HG03439 (cell line): ENCODE data around the gene KCNAB3.

Experiments
- ATAC-seq: cut with Tn5 transposase; IDR thresholded peaks from one replicate; pipeline ENCODE4 v1.9.1; 2021; ENCODE audit warnings: mild to moderate bottlenecking, moderate library complexity; ENCODE audit not compliant: unreplicated experiment

Gene KCNAB3

DNA sequence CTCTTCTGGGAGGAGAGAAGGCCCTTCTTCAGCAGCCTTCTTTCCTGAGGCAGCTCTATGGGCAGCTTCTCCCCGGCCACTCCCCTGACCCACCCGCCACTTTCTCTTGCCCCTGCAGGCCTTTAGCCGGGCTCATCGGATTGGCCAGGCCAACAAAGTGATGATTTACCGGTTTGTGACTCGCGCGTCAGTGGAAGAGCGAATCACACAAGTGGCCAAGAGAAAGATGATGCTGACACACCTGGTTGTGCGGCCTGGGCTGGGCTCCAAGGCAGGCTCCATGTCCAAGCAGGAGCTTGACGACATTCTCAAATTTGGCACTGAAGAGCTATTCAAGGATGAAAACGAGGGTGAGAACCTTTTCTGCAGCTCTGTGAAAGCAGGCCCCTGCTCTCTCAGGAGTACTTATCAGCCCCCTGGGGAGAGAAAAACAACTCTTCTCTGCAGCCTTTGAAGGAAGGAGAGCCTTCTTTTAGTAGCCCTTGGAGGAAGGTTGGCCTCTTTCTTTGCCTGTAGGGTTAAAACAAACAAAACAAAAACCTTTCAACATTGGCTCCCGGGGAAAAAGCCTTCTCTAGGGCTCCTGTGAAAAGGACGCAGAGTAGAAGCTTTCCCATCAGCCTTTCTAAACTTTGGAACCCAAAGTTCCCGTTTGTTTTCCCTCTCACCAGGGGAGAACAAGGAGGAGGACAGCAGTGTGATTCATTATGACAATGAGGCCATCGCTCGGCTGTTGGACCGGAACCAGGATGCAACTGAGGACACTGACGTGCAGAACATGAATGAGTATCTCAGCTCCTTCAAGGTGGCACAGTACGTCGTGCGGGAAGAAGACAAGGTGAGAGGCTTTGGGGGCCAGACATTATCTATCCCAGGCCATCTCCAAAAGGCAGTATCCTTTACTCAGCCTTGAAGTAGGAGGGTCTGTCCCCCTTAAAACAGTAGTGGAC, 26.2 kb downstream of the KCNAB3 start:
- ATAC-seq, result no peak

DNA sequence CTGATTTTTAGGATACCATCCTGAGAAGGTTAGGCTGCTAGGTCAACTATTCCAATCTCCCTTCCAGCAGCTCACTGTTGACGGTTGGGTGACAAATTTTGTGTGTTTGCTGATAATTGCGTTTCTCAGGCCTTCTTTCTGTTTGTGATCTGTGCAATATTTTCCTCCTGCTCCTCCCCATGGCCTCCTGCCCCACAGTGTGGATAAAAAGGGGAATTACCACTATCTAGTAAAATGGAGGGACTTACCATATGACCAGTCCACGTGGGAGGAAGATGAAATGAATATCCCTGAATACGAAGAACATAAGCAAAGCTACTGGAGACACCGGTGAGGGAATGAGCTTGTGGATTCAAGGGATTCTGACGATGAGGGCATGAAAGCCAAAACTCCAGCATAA, 31.9 kb downstream of the KCNAB3 start:
- ATAC-seq, result no peak

DNA sequence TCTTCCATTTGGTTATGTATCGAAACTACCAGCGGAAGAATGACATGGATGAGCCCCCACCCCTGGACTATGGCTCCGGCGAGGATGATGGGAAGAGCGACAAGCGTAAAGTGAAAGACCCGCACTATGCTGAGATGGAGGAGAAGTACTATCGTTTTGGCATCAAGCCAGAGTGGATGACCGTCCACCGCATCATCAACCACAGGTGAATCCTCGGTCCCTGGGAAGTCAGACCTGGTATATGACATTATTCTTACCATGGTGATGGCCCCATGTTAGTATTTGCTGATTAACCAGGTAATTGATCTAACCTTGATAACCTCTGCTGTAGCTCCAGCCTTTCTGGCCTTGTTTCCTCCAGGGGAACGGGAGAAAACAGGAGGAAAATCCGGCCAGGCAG, 32.6 kb downstream of the KCNAB3 start:
- ATAC-seq, result no peak

DNA sequence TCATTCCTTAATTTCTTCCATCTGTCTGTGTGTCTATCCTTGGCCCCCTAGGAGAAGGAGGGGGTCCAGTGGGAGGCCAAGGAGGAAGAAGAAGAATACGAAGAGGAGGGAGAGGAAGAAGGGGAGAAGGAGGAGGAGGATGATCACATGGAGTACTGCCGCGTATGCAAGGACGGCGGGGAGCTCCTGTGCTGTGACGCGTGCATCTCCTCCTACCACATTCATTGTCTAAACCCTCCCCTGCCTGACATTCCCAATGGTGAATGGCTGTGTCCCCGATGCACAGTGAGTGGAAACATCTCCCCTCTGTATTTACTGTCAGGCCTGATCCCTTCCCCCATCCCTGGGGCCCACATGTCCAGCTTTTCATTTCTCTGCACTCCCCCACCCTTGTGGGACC, 34.8 kb downstream of the KCNAB3 start:
- no peak for ATAC-seq

DNA sequence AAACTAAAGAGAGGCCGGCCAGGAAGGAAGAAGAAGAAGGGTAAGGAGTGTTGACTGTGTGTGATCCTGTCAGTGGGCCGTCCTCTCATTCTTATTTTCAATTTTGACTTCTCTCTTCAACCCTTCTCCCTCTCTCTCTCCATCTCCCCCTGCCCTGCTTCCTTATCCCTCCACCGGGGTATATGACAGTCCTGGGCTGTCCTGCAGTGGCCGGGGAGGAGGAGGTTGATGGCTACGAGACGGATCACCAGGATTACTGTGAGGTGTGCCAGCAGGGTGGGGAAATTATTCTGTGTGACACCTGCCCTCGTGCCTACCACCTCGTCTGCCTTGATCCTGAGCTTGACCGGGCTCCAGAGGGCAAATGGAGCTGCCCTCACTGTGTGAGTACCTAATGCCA, 35.4 kb downstream of the KCNAB3 start:
- ATAC-seq, result no peak

DNA sequence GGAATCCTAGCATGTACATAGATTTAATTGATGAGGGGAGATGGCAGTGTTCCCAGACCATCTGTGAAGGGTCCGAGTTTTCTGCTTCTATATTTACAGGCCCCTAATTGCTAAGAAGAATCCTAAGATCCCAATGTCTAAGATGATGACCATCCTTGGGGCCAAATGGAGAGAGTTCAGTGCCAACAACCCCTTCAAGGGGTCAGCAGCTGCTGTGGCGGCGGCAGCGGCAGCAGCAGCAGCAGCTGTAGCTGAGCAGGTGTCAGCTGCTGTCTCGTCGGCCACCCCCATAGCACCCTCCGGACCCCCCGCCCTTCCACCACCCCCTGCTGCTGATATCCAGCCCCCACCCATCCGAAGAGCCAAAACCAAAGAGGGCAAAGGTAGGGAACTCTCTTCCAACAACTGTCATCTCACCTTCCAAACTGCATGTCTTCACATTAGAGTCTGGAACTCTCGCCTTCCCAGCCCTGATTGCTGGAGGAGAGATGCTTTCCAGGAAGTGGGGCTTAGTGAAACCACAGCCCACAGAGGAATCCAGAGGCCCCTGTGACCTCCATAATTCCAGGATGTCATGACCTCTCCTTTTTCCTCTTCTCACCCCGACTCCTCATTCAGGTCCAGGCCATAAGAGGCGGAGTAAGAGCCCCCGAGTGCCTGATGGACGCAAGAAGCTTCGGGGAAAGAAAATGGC, 36.3 kb downstream of the KCNAB3 start:
- no peak for ATAC-seq

DNA sequence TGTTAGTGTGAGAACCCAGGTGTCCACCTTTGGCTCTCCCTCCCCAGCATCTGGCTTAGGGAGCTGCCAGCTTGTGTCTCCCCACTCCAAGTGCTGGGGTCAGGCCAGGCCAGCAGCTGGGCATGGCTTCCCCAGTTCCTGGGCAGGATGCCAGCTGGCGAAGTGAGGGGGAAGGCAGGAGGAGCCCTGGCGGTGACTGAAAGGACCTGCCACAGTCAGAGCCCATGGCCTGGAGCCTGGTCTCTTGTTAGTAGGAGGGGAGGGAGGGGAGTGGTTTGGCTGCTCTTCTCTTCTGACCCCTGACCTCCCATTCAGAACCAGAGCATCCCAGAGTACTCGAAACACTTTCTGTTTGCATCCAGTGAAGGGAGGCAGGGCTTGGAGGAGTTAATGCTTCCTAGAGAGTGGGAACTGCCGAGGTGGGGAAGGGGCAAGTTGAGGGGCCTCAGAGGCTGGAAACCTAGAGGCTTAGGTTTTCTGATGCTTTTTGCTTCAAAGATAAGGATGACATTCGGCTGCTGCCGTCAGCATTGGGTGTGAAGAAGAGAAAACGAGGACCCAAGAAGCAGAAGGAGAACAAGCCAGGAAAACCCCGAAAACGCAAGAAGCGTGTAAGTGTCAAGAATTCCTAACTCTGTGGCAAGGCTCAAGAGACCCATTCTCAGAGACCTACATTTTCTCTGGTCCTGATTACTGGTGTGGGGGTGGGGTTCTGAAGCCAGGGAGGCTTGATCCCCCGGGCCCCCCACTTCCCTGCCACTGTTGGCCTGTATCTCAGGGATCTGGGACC, 40.3 kb downstream of the KCNAB3 start:
- ATAC-seq, result no peak

DNA sequence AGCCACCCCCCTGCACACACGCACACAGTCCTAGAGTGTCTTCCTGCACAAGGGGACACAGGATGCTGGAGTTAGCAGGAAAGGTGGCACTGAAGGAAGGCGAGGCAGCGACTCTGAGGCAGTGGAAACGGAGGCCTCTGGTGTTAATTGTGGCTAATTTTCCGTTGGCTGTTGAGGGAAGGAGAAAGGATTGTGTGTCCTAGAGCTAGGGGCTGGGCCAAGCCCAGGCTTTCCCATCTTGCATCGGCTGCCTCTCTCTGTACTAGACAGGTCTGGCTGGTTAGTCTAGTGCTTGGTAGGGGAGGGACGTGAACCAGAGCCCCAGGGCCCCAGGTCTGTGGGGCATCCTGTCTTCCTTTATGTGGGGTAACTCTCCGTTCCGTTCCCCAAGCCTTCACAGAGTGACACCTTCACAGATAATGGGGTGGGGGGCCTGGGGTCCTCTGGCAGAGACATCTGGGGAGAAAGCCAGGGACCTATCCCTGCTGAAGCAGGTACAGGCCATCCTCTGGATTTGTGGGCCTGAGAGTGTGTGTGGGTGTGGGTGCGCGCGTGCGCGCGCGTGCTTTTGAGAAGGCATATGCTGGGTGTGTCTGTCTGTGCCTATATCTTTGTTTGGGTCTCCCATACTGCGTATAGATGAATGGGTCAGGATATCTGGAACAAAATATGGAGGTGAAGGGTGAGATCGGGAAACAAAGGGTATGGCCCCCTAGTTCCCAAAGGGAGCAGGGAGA, 41.3 kb downstream of the KCNAB3 start, which contains the start of gene CHD3:
CHD3 (plus strand) TSS at position 606 of the 737 bp plus-strand sequence. CDS start 212 bp downstream, outside the sequence.
- ATAC-seq, result no peak

DNA sequence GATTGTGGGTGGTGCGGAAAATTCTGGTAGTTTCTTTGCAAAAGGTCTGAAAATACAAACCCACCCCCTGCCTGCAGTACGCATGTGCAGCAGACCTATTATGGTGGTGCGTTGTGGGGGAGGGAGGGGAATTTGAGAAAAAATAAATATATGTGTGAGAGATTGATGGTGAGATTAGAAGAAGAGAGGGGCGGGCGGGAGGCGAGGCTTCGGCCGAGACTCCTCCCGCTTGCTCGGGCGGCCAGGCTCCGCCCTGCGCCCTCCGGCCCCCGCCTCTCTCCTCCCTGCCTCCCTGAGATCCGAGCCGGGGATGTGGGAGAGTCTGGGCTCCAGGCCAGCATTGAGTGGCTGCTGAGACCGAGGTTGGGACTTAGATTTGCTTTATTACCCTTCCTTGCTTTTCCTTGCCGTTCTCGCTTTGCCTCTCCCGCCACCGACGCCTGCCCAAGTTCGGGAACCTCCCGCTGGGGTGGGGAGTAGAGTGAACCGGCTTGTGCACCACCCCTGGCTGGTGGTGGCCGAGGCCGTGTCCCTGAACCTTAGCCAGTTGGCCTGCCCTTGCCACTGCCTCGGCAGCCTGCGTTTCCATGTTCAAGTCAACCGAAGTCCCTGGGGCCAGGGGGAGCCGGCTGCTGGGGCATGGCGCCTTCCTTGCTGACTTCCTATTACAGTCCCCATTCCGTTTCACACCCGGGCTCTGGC, 42.0 kb downstream of the KCNAB3 start:
- ATAC-seq, result peak; percentile 41

DNA sequence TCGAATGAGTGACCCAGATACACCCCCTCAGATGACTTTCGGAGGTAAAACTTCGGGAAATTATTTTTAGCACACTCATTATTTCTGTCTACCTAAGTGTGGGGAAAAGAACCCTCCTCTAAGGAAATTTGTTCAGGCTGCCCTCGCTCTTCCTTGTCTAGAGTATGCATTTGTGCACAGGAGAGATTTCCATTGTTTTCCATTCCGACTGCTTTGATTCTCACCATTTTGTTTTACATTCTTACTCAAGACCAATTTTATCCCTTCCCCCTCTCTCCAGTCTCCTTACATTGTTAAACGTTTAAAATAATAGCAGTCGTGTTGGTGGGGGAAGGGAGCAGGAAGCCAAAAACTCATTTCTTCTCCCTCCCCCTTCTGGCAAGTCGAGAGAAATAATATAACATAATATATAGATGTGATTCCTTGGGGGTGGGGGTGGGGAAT, 42.6 kb downstream of the KCNAB3 start:
- no peak for ATAC-seq

DNA sequence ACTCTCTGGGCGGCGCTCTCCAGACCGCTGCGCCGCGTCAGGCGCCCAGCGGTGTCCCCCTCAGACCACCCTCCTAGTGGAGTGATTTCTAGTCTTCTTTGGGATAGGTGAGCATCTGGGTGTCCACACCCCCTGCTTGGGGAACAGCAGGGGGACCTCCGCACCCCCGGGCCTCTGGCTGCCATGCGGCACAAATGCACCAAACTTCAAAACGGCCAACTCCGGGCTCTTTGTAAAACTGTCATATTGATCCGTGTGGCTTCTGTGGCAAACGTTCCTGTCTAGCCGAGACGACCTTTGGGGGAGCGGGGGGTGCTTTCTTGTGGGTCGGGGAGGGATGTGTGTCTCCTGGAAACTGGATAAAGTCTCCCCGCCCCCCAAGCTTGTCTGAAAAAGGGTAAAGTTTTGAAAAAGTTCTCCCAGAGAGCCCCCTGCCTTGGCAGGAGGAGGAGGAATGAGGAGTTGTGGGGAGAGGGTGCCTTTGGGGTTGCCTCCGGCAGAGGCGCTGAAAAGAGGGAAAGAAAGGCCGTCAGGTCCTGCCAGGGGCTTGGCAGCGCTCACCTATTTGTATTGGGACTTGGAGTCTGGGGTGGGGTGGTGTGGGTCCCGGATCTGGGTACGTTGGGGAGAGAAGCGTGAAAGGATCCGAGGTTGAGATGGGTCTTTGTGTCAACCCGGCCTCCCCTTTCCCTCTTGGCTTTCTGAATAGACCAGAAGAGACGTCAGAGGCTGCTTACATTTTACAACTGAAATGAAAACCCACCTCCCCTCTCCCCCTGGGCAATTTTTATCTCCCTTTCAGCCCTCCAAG, 43.2 kb downstream of the KCNAB3 start:
- ATAC-seq, result no peak

DNA sequence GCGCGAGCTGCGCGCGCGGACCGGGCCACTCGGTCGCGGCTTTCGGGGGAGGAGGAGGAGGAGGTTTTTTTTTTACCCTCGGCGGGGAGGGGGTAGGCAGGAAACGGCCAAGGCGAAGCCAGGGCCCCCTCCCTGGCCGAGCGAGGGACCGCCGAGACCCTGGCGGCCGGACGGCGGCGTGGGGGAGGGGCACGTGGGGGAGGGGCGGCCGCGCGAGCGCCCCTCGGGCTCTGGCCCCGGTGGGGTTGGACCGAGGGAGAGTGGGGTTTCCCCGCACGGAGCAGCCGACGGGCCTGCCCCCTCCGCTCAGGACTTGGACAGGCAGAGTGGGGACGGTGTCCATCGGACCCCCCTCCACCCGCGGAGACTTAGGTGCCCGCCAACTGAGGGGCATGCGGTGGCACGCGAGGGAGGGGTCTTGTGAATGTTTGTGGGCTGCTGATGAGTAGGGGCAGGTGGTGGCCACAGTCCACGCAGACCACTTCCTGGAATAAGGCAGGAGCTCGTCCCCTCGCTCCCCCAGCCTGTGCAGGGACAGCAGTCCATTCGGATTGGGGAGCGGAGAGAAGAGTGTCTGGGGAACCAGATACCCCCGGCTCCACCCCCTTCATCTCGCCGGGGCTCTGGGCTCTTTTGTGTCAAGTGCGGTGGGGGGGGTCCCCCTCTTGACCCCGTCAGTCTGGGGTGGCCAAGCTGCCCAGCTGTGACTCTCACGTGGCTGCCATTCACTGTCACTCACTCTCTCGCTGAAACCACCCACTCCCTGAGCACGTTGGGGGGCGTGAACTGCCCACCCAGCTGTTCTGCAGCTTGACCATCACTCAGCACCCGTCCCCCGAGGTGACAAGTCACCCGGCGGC, 44.1 kb downstream of the KCNAB3 start:
- peak; percentile 47 for ATAC-seq

DNA sequence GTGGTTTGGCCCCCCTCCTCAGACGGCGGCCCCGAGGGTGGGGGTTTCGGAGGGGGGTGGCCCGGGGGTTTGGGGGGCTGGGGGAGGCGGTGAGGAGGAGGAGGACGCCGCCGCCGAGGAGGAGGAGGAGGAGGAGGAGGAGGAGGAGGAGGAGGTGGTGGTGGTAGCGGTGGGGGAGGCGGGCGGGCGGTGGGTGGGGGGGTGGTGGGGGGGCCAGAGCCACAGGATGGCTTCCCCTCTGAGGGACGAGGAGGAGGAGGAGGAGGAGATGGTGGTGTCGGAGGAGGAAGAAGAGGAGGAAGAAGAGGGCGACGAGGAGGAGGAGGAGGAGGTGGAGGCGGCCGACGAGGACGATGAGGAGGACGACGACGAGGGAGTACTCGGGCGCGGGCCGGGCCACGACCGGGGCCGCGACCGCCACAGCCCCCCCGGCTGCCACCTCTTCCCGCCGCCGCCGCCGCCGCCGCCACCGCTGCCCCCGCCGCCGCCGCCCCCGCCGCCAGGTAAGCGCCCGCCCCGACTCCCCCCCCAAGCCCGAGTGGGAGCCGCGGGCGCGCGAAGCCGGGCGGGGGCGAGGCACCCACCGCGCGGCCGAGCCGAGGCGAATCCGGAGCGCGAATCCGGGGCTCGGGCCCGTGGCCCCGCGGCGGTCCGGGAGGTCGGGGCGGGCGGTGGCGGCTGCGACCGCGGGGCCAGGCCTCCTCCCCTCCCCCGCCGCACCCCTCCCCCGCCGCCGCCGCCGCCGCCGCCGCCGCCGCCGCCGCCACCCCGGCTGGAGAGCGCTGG, 44.9 kb downstream of the KCNAB3 start:
- ATAC-seq, result peak; percentile 10

DNA sequence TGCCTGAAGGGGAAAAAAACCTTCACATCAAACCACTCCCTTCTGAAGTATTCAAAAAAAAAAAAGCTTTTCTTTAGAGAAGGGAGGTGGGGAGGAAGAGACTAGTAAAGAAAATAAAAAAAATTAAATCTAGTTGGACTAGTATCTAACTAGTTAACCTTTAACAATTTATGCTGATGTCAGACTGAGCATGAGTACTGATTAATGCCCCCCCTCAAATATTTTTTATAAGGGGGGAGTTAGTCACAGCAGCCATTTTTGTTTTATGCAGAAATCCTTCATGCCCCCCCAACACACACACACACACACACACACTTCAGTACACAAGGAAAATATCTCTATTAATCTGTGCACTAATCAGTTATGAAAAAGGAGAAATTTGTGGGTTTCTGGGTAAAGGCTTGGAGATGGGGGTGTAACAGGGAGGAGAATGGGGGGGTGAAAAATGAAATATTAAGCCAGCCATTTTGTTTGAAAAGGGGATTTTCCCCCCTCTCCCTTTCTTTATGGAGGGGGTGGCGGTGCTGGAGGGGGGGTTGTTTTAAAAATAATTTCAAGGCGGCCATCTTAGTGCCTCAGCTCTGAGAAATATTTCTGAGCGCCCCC, 45.8 kb downstream of the KCNAB3 start:
- no peak for ATAC-seq

DNA sequence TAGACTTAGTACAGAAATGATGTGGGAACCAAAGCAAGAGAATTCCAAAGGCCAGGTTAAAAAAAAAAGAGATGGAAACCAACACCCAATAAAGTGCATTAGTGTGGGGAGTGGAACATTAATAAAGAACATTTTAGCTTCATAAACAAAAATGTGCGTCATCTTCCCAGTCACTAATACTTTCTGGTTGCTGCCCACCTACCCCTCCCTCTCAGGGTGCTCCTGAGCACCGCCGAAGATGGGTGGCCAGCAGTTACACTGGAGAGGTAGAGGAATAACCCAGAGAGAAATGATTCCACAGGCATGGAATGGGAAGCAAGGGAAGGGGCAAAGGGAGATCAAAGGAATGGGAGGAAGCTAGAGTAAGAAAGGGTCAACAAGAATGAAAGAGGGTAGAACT, 47.0 kb downstream of the KCNAB3 start:
- no peak for ATAC-seq

DNA sequence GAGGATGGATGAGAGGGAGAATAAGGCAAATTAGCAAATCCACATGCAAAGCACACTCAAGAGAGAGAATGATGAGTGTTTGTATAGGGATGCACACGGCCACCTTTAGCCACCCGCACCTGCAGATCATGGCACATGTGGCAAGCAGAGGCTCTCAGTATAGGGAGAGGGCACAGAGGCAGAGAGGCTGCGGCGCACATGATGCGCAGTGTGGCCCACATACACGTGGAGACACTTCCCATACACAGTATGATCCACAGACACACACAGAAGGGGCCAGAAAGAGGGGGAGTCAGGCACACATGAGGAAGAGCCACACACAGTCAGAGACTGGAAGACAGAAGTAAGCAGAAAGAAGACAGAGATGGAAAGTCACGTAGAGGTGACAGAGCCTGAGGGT, 47.6 kb downstream of the KCNAB3 start:
- ATAC-seq, result no peak
